ENCODE measurements around the gene PLOD3.

PLOD3 gene

DNA sequence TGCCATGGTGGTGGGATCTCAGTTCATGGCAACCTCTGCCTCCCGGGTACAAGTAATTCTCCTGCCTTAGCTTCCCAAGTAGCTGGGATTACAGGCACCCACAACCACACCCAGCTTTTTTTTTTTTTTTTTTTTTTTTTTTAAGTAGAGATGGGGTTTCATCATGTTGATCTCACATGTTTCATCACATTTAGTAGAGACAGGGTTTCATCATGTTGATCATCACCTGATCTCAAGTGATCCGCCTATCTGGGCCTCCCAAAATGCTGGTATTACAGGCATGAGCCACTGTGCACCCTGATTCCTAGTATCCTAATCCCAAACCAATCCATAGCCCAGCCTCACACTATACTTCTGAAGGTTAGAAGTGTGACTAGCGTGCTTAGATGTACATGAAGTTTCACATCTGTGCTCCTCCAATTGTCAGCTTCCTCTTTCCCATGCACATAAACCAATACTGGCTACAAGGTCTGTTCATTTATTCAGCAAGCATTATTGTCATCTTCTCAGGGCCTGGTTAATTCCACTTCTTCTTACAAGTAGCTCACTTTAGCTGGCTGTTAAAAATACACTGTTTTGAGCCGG, 30.4 kb downstream of the PLOD3 start:
- DNase-seq, result no peak
- intact Hi-C loops (cut with DNase I), result no loop called here

DNA sequence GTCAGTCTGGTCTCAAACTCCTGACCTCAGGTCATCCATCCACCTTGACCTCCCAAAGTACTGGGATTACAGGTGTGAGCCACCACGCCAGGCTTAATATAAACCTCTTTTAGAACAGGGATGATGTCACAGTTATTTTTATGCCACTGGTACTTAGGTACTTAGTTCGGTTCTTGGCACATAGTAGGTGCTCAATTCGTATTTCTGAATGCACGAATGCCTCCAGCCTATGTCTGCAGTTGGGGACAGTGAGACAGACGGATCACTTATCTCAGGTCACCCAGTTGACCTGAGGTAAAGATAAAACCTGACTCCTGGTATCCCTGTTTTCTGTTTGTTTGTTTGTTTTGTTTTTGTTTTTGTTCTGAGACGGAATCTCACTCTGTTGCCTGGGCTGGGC, 31.2 kb downstream of the PLOD3 start:
- no peak for DNase-seq

DNA sequence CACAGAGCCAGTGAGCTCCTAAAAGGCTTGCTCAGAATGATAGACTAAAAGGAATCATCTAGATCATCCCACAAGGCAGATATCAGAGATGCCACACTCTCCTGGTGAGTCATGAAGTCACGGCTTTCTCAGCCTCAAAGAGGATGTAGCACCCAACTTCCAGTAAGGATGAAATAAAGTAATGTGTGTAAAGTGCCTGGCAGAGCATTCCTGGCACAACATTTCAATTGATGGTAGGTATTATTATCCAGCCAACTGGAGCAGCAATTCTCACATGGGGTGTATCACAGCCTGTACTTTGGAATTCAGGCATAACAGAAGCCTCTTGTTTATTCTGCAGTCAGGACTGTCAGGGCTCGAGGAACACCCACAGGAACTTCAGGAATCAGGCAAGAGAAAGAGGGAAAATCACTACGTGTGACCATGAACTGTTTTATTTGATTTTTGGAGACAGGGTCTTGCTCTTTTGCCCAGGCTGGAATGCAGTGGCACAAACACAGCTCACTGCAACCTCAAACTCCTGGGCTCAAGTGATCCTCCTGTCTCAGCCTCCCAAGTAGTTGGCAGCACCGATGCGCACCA, 32.0 kb downstream of the PLOD3 start:
- intact Hi-C loops (cut with DNase I), result no loop called here
- no peak for DNase-seq

More for the DNA sequence above, 31.2 kb downstream of the PLOD3 start:
- intact Hi-C loops (cut with DNase I), result no loop called here

DNA sequence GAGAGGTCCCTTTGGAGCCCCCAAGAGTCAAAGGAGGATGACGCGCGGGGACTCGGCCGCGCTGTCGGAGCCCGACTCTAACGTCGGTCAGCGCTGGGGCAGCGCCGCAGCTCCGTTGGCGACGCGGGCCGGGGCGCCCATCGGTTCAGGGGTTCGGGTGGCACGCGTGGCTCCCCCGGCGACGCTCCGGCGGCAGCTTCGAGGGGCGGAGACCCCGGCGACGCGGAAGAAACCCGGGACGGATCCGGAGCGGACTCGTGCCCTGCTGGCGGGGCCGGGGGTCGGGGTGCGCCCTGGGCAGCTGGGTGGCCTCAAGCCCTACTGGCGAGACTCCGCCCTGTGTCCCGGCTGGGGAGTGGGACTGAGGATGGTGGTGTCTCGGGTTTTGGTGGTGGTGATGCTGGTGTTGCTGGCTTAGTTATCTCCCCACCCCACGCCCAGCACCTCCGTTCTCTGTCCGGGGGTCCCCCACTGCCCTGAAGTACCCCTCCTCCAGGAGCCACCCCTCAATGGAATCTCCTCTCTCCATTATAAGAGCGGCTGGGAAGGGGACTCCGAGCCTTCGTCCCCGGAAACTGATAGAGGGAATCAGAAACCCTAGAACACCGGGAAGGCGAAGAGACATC, 37.1 kb downstream of the PLOD3 start, which contains the start of gene NAT16:
Gene NAT16, minus strand, starts transcription at position 164 of the 626 bp plus-strand sequence. CDS start 5,486 bp downstream, outside the sequence.
- intact Hi-C loops (cut with DNase I), result no loop called here
- no peak for DNase-seq

DNA sequence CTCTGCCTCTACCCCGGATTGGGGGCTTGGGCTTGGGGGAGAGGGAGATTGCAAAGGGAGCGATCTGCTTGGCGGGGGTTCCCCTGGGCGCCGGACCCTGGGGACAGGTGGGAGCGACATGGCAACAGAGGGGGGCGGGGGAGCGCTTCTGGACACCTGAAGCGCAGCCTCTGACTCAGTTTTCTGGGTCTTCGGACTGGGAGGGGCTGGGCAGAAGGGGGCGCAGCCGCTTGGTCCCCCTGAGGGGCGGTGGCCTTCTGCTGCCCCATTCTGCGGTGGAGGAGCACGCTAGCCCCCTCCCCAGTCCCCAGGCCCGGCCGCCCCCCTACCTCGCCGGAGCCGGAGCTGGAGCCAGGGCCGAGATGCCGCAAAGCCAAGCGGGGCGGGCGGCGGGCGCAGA, 37.7 kb downstream of the PLOD3 start:
- intact Hi-C loops (cut with DNase I), result no loop called here
- no peak for DNase-seq

DNA sequence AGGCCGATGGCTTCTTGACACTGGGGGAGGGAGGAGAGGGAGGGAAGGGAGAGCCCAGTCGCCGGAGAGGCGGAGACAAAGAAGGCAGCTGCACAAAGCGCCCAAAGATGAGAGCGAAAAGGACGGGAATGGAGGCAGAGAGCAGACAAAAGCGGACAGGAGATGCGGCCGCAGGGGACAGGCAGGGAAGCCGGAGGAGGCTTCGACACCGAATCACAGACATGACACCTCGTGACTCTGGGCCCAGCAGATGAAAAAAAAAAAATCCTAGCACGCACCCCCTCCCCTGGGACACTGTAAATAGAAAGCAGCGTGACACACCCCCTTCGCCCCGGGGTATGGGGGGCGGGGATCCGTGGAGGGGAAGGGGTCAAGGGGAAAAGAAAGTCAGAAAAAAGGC, 38.3 kb downstream of the PLOD3 start:
- intact Hi-C loops (cut with DNase I), result no loop called here

DNA sequence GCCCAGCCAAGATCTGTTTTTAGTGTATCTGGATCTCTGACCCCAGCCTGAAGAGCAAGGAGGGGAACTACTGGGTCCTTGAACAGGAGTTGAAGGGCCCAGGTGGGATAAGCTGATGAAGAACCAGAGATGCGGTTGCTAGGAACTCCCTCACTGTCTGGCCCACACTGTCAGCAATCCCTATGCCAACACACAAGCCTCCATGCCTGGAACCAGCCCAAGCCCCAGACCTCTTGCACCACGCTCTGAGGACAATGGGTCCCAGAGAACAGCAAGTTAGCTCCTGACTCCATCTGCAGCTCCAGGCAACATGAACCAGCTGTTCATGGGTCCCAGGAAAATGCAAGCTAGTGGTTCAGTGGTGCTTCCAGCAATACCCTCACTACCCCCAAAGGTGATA, 39.7 kb downstream of the PLOD3 start:
- intact Hi-C loops (cut with DNase I), result no loop called here
- DNase-seq, result no peak

More for the DNA sequence above, 38.3 kb downstream of the PLOD3 start:
- no peak for DNase-seq

DNA sequence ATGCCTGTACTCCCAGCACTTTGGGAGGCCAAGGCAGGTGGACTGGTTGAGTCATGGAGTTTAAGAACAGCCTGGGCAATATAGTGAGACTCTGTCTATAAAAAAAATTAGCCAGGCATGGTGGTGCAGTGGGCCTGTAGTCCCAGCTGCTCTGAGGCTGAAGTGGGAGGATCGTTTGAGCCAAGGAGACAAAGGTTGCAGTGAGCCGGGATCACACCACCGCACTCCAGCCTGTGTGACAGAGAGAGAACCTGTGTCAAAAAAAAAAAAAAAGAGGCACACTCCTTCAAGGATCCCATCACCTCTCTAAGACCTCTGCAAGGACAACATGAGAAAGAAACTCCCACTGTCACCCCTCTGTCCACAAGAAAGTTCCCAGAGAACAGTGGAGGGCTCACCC, 41.7 kb downstream of the PLOD3 start:
- intact Hi-C loops (cut with DNase I), result no loop called here

DNA sequence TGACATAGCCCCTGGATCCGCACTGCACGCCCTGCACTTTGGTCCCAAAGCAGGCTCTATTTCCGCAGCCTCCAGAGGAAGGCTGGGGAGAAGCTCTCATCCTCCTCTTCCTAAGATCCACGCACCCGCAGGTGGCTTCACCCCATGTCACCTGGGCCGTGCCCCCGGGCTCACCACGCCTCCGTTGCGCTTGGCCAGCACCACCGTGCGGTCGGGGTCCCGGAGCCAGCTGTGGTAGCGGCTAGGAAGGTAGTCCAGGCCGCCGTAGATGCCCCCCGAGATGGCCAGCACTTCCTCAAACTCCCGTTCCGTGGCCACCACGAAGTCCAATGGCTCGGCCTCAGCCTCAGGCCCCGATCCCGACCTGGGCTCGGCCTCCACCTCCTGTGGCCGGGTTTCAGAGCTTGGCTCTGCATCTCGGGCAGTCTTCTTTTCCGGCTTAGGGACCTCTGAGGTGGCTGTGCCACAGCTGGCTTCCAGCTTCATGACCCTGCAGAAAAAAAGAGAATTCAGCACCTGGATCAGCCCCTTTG, 43.0 kb downstream of the PLOD3 start:
- intact Hi-C loops (cut with DNase I), result no loop called here
- no peak for DNase-seq

More for the DNA sequence above, 41.7 kb downstream of the PLOD3 start:
- DNase-seq, result no peak

DNA sequence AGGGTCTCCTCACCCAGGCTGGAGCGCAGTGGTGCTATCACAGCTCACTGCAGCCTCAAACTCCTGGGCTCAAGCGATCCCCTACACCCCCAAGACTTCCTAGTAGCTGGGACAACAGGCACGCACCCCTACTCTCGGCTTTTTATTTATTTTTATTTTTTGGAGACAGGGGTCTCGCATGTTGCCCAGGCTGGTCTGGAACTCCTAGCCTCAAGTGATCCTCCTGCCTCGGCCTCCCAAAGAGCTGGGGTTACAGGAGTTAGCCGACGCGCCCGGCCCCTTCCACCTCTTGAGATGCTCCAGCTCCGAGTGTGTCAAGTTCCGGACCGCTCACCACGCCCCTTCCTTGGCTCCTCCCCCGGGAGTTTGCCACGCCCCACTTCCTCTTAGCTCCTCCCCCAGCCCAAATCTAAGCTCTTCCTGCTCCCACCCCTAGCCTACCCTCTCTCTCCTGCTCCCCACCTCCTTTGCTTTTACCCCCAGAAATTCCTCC, 43.6 kb downstream of the PLOD3 start:
- intact Hi-C loops (cut with DNase I), result no loop called here
- peak in 1 of 10 donors; percentile 15 for DNase-seq

DNA sequence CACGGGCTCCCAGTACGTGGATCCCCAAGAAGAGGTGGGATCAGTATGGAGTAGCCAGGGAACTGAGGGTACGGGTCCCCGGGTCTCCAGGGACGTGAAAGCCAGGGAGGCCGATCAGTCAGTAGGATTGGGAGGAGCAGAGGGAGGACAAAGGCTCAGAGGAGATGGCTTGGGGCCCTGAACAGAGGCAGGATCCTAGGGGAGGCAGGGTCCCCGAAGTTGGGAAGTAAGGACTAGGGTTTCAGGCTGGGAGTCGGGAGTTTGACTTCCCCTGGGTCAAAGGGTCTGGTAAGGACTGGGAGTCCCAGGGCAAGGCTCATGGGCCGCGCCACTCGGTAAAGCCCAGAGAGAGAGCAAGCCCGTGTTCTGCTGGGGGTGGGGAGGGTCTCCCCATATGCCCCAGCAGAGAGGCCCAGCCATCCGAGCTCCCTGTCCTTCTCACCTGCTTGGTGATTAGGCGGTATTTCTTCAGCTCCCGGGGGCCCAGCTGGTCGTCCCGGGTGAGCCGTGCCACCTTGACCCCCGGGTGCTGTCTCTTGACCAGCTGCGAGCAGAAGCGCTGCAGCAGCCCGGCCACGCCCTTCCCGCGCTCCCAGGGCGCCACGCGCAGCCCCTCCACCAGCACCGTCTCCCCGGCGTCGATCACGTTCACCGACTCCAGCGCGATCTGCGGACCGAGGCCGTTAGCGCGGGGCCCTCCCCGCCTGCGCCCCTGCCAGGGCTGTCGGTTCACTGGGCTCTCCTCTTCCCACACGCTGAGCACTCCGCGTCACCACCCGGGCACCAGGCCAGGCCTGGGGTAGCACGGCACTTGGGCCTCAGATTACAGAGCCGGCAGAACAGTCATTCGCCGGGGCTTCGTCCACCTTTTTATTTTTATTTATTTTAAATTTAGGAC, 44.3 kb downstream of the PLOD3 start:
- intact Hi-C loops (cut with DNase I), result no loop called here
- DNase-seq, result peak in 2 of 10 donors; percentile 37 to 74

DNA sequence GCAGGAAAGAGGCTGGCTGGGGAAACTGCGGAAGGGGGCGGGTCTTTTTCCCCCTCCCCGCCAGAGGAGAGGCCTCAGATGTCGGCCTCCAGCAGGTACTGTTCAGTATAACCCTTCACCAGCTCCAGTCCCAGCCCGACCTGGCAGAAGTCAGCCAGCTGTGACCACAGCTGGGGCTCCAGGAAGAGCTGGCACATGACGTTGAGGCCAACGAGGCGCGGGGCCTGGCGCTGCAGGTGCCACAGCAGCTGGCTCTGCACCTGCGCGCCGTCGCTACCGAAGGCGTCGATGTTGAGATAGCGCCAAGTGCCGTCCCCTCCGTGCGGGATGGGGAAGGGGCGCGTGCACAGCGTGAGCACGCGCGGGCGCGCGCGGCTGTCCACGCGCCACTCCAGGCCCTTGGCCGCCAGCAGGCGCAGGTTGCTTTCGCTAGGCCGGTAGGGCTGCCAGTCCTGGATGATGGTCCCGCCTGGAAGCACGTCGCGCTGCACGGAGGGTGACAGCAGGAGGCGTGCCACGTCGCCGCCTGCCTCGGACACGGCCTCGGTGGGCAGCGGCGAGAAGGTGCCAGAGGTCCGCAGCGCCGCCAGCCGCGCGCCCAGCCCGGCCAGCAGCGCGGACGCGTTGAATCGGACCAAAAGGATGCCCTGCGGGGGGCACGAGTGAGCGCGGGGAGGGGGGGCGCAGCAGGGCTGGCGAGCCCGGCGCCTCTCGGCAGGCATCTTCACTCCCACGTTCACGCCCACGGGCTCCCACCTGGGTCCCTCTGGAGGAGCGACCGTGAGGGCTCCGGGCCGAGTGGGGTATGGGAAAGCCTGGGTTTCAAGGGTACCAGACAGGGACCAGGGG, 45.2 kb downstream of the PLOD3 start:
- intact Hi-C loops (cut with DNase I), result no loop called here
- DNase-seq, result no peak

DNA sequence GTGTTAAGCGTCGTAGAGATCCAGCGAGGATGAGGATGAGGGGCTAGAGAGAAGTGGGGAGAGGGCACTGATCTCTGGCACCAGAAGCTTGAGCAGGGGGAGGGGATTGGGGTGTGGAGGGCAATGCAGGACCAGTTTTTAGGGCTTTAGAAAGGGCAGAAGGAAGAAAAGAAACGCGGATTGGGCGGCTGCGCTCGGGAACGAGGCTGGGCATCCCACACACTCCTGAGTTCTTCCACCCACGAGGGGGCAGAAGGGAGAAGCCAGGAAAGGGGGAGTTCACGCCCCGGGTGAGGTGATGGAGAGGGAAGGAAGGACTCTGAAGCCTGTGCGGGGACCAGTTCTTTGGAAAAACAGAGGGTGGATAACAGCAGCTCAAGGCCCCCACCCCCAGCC, 45.9 kb downstream of the PLOD3 start:
- DNase-seq, result peak in 2 of 10 donors; percentile 33 to 48
- intact Hi-C loops (cut with DNase I), result no loop called here

DNA sequence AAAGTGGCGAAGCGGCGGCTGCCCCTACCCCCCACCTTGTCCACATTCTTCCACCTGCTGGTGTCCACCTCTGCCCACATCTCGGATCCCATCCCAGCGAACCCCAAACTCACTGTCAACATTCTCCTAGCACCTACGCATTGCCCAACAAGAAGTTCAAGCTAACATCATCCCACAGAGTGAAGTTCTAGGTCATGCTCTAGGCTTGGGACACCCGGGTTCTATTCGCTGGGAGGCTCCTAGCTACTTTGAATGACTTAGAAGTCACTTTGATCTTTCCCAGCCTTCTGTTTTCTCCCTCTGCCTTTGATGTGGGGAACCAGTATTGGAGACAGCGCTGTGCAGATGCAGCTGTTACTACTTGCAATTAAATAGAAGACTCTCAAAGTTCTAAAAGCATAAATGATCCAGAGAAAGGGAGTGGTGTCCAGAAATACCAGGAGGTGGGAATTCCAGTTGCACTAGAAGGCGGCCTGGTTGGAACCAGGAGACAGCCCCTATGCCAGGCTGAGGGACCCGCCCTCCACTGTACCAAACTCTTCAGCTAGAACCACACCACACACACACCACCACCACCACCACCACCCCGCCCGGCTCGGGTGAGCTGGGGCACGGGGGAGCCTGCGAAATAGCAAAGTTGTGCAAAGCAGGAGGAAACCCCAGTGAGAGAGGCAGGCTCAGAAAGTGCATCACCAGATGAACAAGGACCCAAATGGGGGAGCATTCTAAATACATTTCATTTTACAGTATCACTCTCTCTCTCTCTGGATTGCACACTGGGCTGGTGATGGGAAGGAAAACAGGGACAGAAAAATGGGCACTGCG, 46.6 kb downstream of the PLOD3 start:
- DNase-seq, result peak in 2 of 10 donors; percentile 35 to 49
- intact Hi-C loops (cut with DNase I), result no loop called here

DNA sequence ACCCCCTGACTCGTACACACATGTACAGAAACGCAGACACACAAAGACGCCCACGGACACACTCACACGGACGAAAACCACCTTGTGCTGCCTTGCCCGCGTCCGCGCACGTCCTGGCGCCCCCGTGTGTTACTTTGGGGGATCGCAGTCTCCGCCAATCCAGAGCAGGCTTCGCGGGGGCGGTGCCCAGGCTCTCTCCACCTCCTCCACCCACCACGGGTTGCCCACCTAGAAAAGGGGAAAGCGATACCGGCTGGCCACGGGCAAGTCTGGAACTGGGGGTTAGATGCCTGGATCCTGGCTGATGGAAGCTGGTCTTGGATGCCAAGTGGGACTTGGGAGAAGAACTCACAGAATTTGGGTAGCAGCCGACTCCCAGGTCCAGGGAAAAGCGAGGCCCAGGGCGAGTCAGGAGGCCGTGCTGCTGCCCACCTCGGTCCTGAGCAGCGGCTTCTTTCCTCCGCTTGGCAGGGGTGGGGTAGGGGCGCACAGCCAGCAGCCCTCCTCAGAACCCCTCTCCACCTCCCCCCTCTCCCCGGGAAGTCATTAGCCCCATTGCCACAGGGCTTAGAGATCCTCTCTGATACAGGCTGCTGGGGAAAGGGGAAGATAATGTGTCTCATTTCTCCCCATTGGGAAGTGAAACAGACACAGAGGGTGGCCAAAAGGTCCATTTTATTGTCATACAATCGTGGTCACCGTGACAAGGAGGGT, 47.4 kb downstream of the PLOD3 start:
- DNase-seq, result peak; percentile 52 to 95 (median 78)

DNA sequence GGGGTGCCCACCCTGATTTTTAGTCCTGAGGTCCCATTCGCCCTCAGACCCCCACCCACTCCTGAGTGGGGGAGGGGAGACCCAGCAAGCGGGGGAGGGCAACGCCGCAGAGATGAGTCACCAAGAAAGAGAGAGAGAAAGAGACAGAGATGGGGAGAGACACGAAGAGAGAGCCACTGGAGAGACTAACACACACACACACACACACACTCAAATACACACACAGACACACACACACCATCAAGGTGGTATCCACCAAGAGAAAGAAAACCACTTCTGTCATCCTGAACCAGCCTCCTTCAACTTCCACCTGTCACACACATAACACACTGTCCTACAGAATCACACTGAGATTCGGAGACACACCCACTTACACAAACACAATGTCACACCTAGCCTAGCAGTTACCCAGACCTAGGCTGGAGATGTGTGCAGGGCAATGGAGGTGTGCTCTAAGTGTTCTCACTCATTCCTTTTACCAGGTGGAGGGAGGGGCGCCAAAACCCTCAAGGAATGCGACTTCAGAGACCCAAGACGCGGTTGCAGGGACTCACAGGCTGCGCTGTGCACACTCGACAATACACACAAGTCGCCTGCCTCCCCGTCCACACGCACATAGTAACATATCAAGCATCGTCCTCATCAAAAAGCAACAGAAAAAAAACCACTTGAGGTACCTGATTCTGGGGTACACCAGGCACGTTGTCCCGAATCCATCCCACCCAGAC, 48.1 kb downstream of the PLOD3 start:
- no peak for DNase-seq
- intact Hi-C loops (cut with DNase I), result no loop called here

More for the DNA sequence above, 47.4 kb downstream of the PLOD3 start:
- intact Hi-C loops (cut with DNase I), result no loop called here

DNA sequence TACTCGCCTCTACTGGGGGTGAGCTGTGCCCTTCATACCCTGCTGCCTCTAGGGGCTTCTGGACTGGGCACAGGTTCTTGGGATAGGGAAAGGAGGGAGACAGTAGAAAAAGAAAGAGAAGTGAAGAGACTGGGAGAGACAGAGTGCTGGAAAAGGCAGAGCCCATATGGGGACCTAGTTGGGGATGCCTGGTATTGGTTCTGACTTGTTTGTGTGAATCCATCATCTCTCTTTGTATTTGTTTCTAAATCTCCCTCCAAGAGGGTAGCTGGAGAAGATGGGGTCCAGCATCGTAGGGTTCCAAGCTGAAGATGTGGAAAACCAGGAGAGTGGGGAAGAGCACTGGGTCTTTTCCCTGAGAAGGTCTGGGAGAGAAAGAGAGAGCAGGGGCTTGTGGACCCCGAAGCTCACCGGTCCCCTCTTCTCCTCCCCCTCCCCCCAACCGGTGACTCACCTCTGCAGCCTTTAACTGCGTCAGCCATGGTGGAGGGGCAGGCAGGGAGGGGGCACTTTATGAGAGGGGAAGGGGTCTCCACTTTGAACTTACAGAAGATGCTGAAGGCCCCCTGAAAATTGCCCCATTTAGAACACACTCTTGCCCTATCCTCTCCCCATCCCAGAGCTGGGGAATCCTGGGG, 48.9 kb downstream of the PLOD3 start:
- intact Hi-C loops (cut with DNase I), result no loop called here
- DNase-seq, result no peak
